ENCODE data around the gene PNMA8C.

GRCh38 chr19:46423188-46423587 is 5.5 kb downstream of the PNMA8C start:
- TF ChIP-seq USF1 (IDR thresholded peaks at IDR 0.05; ENCODE audit: borderline replicate concordance, low read depth): no peak
- no peak for TF ChIP-seq EZH2phosphoT487 (IDR thresholded peaks at IDR 0.05; ENCODE audit: borderline replicate concordance, low read depth)
- no peak for TF ChIP-seq JUND (IDR thresholded peaks at IDR 0.05)
- no peak for TF ChIP-seq MAX (IDR thresholded peaks at IDR 0.05; ENCODE audit: low read depth)
- TF ChIP-seq SMC3 (IDR thresholded peaks at IDR 0.05; ENCODE audit: low read depth, low read length): no peak
- no peak for TF ChIP-seq CTCF (IDR thresholded peaks at IDR 0.05)
- TF ChIP-seq TCF12 (IDR thresholded peaks at IDR 0.05): no peak

Data from SK-N-SH (cell line).